Upper lobe of right lung (tissue), 1 donor: Measurements from ENCODE around the gene MET. TPM values are rescaled to one million over a fixed set of nuclear protein-coding genes. Genes with fewer than 3 reads are reported as not detected.
"Not testable (repeated sequence)": the region's sequence is repeated elsewhere in the genome, so short reads cannot be mapped to it uniquely, and the experiment has no call there.

Experiments
- ATAC-seq: fragments of 200-7000 bp; cut with Tn5 transposase; one replicate; pipeline ENCODE4 v1.9.1; 2020; ENCODE audit warnings: mild to moderate bottlenecking, moderate library complexity
- DNase-seq: peaks from one replicate; pipeline ENCODE4 v3.0.0-alpha.2; 2020
- H3K27ac ChIP-seq: fragments of 200-600 bp; one replicate; pipeline ENCODE4 v1.8.0; 2022
- H3K27me3 ChIP-seq: fragments of 200-600 bp; one replicate; pipeline ENCODE4 v1.8.0; 2022; ENCODE audit warnings: mild to moderate bottlenecking
- H3K36me3 ChIP-seq: fragments of 200-600 bp; one replicate; pipeline ENCODE4 v1.8.0; 2022
- H3K4me1 ChIP-seq: fragments of 200-600 bp; one replicate; pipeline ENCODE4 v1.8.0; 2022
- H3K4me3 ChIP-seq: fragments of 200-600 bp; one replicate; pipeline ENCODE4 v1.8.0; 2022; ENCODE audit warnings: mild to moderate bottlenecking
- H3K9me3 ChIP-seq: fragments of 200-600 bp; one replicate; pipeline ENCODE4 v1.8.0; 2022
- intact Hi-C: fragments of 100-400 bp; cut with DNase I; formaldehyde crosslinking; loops from one replicate; pipeline ENCODE4 v1.11.0; 2022
- total RNA-seq: library from RNA; stranded (reverse); fragmentation: NEBNext Ultra II Directional; extraction: Animal tissue kit (Norgen Biotek cat#: 25700); gene quantifications from one replicate; pipeline ENCODE4 v1.2.1, GENCODE V29; 2021
- TF ChIP-seq, protein P1 (sequence below): fragments of 200-600 bp; IDR thresholded peaks from one replicate; pipeline ENCODE4 v1.8.0; 2022; ENCODE audit warnings: antibody characterized with exemption
- donor health status: DM: no; HTN: yes; CAD: no; lungs with severe emphysema.

Gene MET
- total RNA-seq, 1 donor from 2014 or later, result 69.6 TPM

DNA sequence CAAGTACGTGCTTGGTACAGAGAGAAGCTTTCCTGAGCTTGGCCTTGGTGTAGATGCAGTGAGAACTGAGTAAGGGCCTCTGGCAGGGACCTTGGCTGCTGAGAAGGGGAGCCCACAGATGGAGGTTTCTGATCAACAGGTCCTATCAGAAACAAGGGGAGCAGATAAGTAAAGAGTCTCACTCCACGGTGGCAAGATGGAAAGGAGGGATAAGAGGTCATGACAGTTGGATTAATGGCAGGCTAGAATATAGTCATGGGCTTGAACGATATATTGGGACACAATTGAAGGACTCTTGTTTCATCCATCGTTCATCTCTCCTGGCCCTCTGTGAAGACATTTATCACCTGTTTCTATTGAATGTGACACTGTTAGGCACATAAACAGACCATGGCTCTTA is 41.5 kb downstream of the MET start:
- TF ChIP-seq, protein P1, sequence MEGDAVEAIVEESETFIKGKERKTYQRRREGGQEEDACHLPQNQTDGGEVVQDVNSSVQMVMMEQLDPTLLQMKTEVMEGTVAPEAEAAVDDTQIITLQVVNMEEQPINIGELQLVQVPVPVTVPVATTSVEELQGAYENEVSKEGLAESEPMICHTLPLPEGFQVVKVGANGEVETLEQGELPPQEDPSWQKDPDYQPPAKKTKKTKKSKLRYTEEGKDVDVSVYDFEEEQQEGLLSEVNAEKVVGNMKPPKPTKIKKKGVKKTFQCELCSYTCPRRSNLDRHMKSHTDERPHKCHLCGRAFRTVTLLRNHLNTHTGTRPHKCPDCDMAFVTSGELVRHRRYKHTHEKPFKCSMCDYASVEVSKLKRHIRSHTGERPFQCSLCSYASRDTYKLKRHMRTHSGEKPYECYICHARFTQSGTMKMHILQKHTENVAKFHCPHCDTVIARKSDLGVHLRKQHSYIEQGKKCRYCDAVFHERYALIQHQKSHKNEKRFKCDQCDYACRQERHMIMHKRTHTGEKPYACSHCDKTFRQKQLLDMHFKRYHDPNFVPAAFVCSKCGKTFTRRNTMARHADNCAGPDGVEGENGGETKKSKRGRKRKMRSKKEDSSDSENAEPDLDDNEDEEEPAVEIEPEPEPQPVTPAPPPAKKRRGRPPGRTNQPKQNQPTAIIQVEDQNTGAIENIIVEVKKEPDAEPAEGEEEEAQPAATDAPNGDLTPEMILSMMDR, result no peak

GRCh38 chr7:116713918-116714317 is 41.9 kb downstream of the MET start:
- ATAC-seq (no peak), DNase-seq (no peak)
- TF ChIP-seq, protein P1, result no peak
- Histone ChIP-seq H3K36me3 (no peaks in the 10 kb centered on the region), H3K4me1 (no peaks in the 10 kb centered on the region), H3K4me3 (no peak overlapping the region), H3K27ac (no peak overlapping the region), H3K9me3 (no peaks in the 10 kb centered on the region), H3K27me3 (no peaks in the 10 kb centered on the region)
- intact Hi-C loops, result no loop called here

More for the DNA sequence above, 41.5 kb downstream of the MET start:
- Histone ChIP-seq H3K27me3 (no peaks in the 10 kb centered on the region), H3K27ac (no peak overlapping the region), H3K4me3 (no peak overlapping the region), H3K36me3 (no peaks in the 10 kb centered on the region), H3K4me1 (no peaks in the 10 kb centered on the region), H3K9me3 (no peaks in the 10 kb centered on the region)
- intact Hi-C loops, result no loop called here
- no peak for DNase-seq
- no peak for ATAC-seq

GRCh38 chr7:116715077-116715476 is 43.1 kb downstream of the MET start:
- DNase-seq (no peak), ATAC-seq (no peak)
- Histone ChIP-seq H3K27me3 (no peaks in the 10 kb centered on the region), H3K36me3 (no peaks in the 10 kb centered on the region), H3K9me3 (no peaks in the 10 kb centered on the region), H3K4me1 (no peaks in the 10 kb centered on the region), H3K27ac (no peak overlapping the region), H3K4me3 (no peak overlapping the region)
- TF ChIP-seq, protein P1, result no peak
- intact Hi-C loops, result no loop called here

DNA sequence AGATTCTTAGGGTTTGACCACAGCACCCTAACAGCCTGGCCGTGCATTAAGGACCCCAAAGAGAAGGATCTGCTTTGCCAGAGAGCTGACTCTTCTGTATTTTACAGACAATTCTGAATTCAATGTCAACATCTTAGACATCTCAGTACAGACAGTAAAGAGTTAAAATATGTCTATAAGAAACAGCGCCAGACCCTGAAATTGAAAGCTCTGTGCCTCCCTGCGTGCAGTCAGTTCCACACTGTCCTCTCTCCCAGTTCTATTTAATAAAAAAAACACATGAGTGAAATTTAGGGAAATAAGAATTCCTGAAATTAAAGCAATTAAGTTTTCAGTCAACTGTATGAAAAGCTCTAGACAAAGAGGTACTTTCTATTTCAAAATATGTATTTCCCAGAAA is 45.1 kb downstream of the MET start:
- Histone ChIP-seq H3K4me1 (no peaks in the 10 kb centered on the region), H3K27me3 (no peaks in the 10 kb centered on the region), H3K4me3 (no peak overlapping the region), H3K36me3 (no peaks in the 10 kb centered on the region), H3K27ac (no peak overlapping the region), H3K9me3 (no peaks in the 10 kb centered on the region)
- no peak for DNase-seq
- intact Hi-C loops, result no loop called here
- TF ChIP-seq, protein P1, result no peak
- ATAC-seq, result no peak

- H3K9me3 ChIP-seq, H3K36me3 ChIP-seq, H3K4me3 ChIP-seq, H3K27ac ChIP-seq, H3K27me3 ChIP-seq, DNase-seq, ATAC-seq, intact Hi-C loops: not testable (repeated sequence)
- H3K4me1 ChIP-seq, result peaks cover 12% of the 10 kb centered on the region
These were observed 52.0 kb downstream of the MET start for GRCh38 chr7:116723959-116724529.

DNA sequence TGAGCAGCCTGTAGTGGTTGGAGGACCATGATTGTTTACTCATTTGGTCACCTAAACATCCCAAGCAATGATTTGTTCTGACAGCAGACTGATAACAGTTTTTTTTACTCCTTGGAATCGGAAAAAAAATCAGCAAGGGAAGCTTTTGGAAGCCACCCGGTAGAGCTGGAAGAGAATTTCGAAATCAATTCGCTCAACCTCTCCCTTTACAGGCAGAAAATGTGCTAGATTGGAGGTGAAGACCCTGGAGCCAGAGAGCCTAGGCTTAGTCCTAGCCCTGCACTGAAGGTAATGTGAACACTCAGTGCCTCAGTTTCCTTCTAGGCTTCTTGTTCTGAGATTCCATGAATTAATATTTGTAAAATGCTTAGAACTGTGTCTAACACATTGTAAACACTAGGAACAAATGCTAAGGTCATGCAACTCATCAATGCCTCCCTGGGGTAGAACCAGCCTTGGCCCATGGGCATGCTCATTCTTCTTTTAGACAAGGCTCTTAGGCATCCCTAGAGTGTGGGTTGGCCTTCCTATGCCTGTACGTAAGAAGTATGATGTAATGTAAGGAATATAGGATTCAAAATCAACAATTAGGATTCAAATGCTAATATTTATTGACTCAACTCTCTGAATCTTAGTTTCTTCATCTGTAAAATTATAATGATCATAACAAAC is 52.7 kb downstream of the MET start:
- DNase-seq (no peak), ATAC-seq (no peak)
- H3K27ac ChIP-seq, result no peak overlapping the region
- TF ChIP-seq, protein P1, result no peak
- peaks cover 12% of the 10 kb centered on the region for H3K4me1 ChIP-seq
- no peaks in the 10 kb centered on the region for H3K36me3 ChIP-seq
- no peaks in the 10 kb centered on the region for H3K9me3 ChIP-seq
- H3K27me3 ChIP-seq, result no peaks in the 10 kb centered on the region
- intact Hi-C loops, result no loop called here
- H3K4me3 ChIP-seq, result no peak overlapping the region
